GM04504 (cell line): ENCODE data around the gene STK32A.

Experiments
- DNase-seq: peaks from one replicate; pipeline ENCODE4 v3.0.0-alpha.2; 2012; ENCODE audit warnings: low read depth

STK32A gene

DNA sequence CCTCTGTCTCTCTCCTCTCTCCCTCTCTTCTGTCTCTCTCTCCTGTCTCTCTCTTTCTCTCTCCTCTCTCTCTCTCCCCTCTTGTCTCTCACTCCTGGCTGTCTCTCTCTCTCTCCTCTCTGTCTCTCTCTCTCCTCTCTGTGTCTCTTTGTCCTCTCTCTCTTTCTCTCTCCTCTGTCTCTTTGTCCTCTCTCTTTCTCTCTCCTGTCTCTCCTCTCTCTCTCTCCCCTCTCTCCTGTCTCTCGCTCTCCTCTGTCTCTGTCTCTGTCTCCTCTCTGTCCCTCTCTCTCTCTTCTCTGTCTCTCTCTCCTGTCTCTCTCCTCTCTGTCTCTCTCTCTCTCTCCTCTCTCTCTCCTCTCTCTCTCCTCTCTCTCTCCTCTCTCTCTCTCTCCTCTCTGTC, 25.0 kb downstream of the STK32A start:
- DNase-seq = no peak

DNA sequence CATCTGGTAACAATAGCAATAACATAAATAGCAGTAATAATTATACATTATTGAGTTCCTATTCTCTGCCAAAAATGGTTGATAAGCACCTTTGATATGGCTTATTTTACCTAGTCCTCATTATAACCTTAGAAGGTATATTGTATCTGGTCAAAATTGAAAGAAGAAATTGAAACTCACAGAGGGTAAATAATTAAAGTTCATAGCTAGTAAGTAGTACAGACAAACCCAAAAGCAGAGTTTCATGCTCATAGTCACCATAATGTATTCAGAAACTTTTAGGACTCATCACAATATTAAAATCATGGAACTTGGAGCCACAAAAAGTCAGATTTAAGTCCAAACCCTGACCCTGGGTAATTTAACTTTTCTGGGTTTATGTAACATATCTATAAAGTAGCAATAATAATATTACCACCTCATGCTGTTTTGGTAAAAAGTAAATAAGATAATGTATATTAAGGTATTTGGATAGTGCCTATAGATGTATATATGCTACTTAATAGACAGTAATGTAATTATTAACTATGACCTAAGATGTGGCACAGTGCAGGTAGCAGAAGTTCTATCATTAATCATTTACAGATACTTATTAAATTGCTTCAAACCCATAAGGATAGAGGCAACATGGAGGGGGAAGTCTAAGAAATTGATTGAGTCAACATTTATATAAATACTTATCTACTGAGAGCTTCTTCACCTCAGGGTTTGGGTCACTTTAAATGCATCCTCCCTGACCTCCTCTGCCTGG, 32.4 kb downstream of the STK32A start:
- DNase-seq = no peak

DNA sequence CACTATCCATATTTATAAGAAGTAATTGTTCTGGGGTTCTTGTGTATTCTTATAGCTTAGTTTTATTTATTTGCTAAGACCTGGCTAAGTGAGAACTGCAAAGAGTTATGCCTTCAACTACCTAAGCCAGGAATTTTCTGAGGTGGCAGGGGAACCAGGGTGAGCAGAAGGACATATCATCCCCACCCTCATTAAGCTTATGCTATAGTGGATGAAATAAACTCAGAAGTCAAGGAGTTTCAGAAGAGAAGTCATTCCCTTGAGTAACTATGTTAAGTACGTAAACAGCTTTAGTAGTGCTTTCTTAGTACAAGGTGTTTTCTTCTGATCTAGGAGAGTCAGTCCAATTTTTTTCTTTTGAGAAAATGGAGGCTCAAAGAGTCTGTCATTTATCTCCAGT, 41.7 kb downstream of the STK32A start:
- DNase-seq = no peak

DNA sequence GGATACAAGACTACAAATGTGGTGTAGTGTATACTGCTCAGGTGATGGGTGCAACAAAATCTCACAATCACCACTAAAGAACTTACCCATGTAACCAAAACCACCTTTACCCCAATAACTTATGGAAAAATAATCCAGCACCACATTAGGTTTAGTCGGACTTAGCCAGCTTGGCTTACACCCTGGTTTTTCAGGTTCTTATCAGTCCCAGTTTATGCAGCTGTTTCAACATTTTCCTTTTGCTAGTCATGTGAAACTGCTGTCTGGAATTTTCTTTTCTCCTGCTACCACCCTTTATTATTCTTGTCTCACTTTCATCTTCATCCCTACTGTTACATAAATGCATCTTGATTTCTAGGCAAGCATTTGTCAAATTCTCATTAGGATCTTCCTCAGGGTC, 51.5 kb downstream of the STK32A start:
- DNase-seq = no peak

DNA sequence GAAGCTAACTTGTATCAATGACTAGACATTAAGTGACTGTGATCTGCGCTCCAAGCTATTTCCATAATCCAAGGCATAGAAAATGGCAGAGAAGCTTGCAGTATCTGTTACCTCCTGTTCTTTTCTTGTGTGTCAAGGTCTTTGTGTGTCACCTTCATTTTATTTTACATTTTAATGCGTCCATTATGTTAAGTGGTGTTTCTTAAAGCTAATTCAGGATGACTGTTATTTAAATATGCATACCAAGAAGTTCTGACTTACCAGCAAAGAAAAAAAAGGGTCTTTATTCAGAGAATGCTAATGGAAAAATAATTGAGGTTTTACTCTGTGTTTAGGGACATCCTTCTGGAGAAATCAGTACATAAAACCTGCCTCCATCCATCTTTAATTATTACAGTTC, 52.3 kb downstream of the STK32A start:
- no peak for DNase-seq

DNA sequence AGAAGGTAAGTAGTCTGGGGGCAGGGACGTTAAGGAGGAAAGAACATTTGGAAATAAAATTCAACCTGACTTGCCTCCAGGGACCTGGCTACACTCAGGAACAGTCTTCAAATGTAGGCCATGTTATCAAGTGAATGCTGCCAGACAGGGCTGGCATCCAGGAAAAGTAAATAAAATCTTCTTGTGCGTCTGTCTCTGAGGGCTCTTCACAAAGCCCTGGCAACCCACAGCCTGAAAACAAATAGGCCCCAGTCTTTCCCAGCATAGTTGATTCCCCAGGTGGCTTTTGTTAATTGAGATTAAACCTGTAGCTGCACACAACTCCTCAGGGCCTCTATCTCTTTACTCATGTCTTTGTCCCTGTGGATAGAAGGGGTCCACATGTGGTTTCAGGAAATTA, 55.4 kb downstream of the STK32A start:
- no peak for DNase-seq

DNA sequence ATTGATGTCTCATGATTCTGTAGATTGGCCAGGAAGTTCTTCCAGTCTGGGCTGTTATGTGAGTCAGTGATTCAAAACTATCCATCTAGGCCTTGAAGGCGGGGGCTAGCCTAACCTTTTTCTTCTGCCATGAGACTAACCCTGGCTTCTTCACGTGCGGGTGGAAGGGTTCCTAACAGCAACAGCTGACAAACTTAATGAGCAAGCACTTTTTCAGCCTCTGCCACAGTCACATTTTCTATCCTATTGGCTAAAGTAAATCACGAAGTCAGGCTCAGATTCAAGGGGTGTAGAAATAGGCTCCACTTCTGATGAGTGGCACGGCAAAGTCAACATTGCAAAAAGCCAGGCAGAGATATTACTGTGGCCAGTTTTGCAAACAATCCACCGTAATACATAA, 68.4 kb downstream of the STK32A start:
- DNase-seq = no peak

DNA sequence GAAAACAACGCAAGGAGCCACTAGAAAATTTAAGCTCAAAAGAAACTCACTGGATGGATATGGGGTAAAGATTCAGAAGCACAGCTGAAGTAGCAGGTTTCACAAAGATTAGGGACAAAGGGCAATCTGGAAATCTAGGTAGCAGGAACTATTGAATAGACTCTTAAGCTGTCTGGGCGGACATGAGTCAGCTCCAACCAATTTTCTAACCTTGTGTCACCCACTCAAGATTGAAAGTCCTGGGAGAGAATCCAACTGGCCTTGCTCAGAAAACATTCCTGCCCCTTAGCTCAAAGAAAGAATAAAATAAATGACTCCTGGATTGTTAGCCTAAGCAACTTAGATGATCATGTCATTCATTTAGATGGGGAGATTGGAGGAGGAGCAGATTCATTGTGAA, 69.2 kb downstream of the STK32A start:
- peak; percentile 70 for DNase-seq

DNA sequence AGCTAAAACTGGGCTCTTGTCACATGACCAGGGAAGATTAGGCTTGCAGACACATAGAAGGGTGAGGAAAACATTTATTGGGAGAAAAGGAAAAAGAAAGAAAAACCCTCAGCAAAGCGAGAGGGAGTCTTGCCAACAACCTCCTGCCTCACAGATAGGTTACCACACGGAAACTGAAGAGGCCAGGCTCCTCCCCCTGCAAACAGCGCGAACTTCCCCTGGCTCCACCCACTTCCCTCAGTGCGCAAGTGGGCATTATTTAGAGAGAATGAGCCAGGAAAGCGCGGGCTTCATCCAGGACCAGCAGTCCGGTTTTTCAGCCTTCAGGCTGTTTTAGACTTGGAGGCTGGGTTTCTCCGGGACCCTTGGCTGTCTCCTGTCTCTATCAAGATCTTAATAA, 70.3 kb downstream of the STK32A start:
- DNase-seq = no peak

DNA sequence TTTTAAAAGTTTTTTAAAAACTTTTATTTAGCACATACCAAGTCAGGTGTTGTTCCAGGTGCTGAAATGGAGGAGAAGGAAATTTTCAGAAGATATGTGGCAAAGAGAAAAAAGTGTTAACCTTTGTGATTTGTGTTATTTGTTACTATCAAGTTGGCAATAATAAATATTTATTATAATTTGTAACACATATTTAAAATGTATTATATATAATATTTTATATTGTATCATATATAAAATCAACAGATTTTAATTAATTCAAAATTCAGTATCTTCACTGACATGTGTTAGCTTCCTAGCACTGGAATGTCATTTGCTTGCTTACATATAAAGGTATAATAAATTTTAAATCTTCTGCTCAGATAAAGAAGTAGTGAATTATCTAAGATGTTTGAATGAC, 71.5 kb downstream of the STK32A start:
- DNase-seq = no peak

DNA sequence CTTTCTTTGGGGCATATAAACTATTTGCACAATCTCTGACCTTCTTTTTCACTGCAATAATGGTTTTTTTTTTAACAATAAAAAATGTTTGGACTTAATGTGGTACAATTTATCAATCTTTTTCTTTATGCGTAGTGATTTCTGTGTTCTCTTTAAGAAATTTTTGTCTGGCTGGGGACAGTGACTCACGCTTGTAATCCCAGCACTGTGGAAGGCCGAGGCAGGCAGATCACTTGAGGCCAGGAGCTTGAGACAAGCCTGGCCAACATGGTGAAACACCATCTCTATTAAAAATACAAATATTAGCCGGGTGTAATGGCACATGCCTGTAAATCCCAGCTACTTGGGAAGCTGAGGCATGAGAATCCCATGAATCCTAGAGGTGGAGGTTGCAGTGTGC, 72.3 kb downstream of the STK32A start:
- DNase-seq = no peak

DNA sequence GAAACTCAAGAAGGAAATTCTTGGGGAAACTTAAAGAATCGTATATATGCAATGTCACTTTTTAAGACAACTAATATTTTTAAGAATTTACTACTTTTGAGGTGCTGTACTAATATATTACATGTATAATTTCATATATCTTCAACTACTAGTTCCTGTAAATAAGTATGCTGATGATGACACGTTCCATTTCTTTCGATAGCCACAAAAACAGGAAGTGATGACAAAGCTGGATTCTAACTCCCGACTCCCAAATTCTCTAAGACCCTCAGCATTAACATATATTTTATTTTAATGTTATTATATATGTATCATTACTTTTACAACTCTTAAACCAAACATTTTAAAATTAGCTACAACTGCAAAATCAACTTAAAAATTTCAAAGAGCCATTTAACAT, 74.8 kb downstream of the STK32A start:
- DNase-seq = no peak

DNA sequence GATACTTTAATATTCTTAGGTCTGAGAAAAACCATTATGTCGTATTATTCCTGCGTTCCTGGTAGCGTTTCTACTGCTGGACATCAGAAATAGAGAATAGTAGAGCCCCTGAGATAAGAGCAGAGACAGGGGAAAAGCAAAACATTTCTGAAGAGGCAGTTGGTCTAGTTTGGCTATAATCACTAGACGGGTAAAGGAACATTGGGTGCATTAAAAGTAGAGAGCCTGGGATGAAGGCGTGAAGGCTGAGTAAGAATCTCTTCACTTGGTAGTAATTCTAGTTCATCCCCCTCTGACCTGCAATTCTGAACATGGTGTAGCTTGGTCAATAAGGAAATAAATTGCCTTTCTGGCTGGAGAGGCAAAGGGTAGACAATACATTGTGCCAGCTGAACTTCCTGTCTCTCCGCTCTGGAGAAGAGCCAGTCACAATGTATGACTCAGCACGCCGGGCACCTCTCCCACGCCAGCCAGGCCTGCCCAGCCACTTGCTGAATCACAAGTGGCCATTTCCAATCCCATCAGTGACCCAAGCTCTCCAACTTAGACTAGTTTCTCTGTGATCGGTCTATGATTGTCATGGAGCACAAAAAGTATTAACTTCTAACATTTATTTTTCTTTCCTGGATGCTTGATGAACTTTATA, 75.4 kb downstream of the STK32A start:
- peak; percentile 24 for DNase-seq

DNA sequence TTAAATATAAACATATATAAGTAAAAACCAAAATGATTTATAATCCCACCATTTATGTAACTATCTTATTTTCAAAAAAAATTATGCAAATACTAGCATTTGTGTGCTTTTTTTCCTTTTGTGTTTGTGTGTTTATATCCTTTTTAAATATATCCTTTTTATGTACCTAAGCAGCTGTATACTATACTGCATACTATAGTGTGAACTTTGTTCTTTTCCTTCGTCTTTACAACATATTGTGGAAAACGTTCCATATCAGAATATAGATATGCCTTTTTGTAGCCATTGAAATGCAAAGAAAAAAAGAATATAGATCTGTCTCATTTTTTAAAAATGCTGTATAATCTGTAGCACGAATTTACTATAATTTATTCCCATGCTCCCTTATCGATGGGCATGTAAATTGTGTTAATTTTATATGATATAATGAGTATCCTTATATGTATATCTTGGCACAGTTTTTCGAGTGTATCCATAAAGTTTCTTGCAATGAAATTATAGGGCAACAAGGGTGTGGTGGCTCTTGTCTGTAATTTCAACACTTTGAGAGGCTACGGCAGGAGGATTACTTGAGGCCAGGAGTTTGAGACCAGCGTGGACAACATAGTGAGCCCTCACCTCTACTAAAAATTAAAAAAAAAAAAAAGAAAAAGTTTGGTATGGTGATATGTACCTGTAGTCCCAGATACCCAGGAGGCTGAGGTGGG, 83.3 kb downstream of the STK32A start:
- DNase-seq = no peak

DNA sequence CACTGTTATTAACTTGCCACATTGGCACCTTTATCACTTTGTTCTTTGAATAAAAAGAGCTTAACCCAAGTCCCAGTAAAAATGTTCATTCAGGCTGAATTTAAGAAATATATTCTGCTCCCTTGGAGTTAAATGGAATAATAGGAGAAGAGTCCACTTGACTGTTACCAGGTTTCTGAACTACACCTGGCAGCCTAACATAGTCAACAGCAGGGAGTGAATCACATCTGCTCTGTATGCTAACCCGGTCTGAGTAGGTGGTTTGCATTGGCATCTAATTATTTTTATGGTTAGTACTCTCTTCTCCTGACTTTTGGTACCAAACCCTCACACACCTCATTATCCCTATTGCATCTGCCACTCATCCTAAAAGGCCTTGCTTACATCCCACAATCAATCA, 86.7 kb downstream of the STK32A start:
- DNase-seq = no peak

DNA sequence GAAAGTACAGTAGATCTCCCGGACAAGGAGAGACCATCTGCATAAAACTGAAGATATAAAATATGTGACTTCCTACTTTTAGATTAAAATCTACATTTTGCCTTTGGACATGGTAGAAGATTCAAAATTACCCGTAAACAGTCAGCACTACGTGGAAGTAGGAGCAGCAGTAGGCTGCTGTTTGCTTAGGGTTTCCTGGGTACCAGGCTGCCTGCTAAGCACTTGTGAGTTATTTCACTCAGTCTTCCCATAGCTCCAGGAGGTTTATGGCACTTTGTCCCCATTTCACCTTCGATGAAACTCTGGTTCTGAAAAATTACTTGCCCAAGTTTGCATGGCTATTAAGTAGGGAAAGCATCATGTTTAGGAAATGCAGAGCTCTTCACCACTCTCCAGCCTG, 92.6 kb downstream of the STK32A start:
- DNase-seq = no peak

DNA sequence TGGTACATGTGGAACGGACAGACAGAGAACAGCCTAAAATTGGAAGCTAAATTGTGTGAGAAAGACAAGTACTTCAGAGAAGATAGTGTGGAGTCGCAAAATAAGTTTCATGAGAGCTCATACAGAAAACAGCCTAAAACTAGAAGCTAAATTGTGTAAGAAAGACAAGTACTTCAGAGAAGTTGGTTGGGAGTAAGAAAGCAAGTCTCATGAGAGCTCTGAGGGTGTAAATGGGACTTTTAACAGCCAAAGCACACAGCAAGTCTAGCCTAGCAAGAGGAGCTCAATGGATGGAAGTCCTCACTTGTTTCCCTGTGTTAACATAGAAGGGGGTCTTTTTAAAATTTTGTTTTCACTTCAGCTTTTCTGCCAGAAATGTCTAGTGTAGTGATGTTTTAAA, 93.1 kb downstream of the STK32A start:
- no peak for DNase-seq

DNA sequence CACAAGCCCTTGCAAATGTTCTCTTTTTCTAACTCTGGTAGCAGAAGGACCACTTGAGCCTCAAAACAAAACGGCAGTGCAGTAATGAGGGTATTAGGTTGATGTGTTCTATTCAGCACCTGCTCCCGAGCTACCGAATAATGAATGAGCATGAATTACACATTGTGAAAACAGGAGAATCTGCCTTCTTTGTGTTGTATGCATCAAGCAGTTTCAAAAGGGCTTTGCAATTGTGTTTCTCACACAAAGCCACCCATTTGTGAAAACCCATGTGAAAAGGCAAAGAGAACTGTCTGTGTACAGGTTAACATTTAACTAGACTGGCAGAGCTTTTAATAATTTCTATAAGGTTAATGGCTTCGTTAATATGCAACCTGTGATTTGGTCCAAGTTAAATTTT, 97.8 kb downstream of the STK32A start:
- no peak for DNase-seq

DNA sequence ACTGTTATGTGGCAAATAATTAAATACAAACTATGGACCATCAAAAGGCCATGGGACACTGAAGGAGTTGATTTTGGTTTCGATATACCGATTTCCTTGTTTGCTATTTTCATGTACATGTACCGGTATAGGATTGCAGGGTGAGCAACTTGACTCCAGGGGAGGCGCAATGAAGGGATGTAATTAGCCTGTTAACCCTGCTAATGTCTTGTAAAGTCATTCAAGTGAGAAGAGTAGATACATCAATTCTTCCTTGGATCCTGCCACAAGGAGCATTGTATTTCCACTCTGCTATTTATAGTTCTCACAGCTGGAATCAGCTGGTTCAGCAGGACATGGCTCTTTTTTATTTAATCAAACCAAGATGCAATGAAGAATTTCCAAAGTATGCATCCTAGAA, 102.0 kb downstream of the STK32A start:
- DNase-seq = no peak

DNA sequence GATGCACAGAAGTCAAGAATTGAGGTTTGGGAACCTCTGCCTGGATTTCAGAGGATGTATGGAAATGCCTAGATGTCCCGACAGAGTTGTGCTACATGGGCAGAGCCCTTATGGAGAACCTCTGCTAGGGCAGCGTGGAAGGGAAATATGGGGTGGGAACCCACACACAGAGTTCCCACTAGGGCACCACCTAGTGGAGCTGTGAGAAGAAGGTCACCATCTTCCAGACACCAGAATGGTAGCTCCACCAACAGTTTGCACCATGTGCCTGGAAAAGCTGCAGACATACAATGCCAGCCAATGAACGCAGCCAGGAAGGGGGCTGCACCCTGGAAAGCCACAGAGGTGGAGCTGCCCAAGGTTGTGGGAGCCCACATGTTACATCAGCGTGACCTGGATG, 104.5 kb downstream of the STK32A start:
- DNase-seq = no peak

DNA sequence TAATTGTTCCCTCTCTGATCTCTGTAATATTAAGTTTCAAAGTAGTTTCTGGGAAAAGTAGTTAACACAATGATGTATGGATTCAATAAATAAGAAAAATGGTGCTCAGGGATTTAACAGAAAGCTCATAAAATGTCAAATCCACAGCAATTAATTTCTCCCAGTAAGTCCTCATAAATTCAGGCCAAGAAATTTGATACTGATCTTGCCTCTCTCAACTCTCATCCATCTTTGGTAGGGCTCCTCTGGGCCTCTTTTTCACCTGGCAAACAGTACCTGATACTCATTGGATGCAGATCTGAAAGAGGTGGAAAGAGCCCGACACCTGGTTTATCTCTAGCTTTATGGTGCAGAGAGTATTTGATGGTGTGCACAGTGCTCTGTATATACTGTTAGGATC, 106.1 kb downstream of the STK32A start:
- DNase-seq = no peak

DNA sequence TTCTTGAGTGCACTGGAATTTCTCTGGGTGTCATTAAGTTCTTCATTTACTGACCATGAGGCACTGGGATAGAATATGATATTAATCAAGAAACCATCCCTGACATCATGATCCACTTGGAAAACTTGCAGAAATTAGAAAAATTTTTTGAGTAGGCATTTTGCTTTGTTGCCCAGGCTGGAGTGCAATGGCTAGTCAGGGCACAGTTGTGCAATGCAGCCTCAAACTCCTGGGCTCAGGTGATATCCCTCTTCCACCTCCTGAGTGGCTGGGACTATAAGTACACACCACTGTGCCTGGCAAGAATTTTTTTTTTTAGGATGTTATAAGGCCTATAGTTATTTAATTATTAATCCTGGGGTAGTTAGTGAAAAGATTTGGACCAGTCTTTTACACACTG, 106.5 kb downstream of the STK32A start:
- DNase-seq = no peak

DNA sequence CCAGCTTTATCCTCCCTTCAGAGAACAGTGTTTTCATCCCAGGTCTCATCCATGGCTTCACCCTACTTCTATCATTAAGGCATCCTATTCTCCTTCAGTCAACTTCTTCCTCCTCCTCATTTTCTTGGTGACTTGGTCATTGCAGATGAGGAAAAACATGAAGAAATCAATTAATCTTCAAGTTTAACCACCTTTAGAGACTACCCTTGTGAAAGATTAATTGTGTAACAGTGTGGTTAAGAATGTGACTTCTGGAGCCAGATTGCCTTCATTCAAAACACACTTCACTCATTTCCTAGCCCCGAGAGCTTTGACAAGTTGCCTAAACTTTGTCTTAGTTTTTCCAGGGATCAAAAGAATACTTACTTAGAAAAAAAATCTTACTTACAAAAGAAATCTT, 110.0 kb downstream of the STK32A start:
- DNase-seq = no peak
